GM12864 (cell line): ENCODE data around the gene FARSA.

Experiments
- DNase-seq: peaks from one replicate; pipeline ENCODE4 v3.0.0-alpha.2; 2011; ENCODE audit warnings: low read depth
- H3K4me3 ChIP-seq: 2 replicates; pipeline ENCODE4 v1.5.1; 2011; ENCODE audit warnings: mild to moderate bottlenecking, low read depth, low read length, control low read depth
- CTCF ChIP-seq: IDR thresholded peaks from 2 replicates; pipeline ENCODE4 v1.5.1; 2011; ENCODE audit warnings: low read depth, mild to moderate bottlenecking, moderate library complexity, low read length, control low read depth, inconsistent platforms; ENCODE audit errors: missing control alignments

The FARSA gene

GRCh38 chr19:12885749-12886650 is 47.5 kb downstream of the FARSA start:
- DNase-seq = no peak
- peak overlapping the region; percentile 49 for H3K4me3 ChIP-seq
- no peak for TF ChIP-seq CTCF

- DNase-seq = peak; percentile 82
- peak; percentile 77 for TF ChIP-seq CTCF
- H3K4me3 ChIP-seq = peak overlapping the region; percentile 49
Measured at GRCh38 chr19:12884926-12885748, 48.4 kb downstream of the FARSA start.

DNA sequence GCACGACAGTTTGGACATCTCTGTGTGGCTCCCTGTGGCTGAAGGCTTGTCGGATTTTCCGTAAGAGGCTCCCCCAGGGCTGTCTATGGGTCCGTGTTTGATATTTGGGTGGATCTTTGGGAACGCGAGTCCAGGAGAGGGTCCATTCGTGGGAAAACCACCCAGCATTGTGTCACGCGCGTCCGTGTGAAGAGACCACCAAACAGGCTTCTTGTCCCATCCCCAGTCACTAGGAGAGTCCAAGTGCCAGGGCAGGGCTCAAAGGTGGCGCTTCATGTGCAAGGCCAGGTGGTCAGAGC is 48.9 kb downstream of the FARSA start:
- no peak for TF ChIP-seq CTCF
- peak overlapping the region; percentile 49 for H3K4me3 ChIP-seq
- DNase-seq = no peak

GRCh38 chr19:12884202-12884601 is 49.3 kb downstream of the FARSA start:
- no peak for DNase-seq
- H3K4me3 ChIP-seq = no peak overlapping the region
- TF ChIP-seq CTCF = no peak

DNA sequence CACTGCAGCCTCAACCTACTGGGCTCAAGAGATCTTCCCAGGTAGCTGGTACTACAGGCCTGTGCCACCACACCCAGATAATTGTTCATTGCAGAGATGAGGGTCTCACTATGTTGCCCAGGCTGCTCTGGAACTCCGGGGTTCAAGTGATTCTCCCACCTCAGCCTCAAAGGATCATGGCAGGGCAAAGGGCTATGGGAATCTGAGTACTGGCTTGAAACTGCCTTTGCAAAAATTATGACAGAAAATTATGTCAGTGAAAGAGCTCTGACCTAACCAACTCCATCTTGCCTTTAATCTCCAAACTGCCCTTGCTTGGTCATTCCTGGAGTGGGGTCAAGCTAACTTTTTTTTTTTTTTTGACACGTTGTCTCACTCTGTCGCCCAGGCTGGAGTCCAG is 50.9 kb downstream of the FARSA start:
- no peak for DNase-seq
- no peak for TF ChIP-seq CTCF
- H3K4me3 ChIP-seq = no peak overlapping the region

DNA sequence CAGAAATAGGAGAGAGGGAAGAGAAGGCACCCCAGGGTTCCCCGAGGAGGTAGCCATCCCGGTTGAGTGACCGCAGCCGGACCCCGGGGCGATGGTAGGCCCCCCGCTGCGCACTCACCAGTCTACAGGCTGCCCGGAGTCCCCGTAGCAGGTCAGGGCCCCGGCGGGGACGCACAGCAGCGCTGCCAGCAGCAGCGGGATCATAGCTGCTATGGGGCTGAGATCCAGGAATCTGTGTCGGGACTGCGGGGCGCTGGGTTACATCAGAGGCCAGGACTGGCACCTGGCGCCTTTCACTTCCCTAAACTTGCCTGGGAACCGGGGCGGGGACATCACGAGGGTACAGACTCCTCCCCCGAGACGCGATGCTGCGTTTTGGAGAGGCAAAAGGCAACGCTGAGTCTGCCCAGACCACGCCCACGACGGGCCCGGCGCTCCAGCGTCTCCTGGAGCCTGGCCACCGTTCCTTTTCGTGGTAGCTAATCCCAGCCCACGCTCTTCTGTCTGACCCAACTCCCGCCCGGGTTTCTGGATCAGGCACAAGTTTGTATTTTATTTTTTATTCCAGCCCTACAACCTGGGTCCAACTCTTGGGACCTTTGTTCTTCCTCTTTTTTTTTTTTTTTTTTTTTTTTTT is 52.2 kb downstream of the FARSA start, which contains the start of gene DNASE2:
TSS of gene DNASE2 (minus strand) at position 278 of the 637 bp plus-strand sequence. CDS start at position 204, 74 bp downstream.
- DNase-seq = peak; percentile 93
- peak within 1 kb of the TSS; percentile 75 for H3K4me3 ChIP-seq
- no peak for TF ChIP-seq CTCF
